Measurements from ENCODE around the gene MIPEP.

DNA sequence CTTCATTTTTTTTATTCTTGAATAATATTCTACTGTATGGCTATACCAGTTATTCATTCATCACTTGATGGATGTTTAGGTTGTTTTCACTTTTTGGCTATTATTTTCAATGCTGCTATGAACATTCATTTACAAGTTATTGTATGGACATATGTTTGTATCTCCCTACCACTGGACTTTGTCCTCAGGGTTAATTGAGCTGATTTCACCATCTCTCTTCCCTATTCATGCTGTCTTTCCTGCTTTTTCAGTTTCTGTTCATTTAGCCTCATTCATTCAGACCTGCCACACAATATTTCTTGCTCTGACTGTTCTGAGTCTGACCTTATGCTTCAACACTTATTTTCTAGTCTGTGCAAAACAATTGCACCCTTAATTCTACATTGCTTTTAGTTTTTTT is 20.4 kb upstream of the MIPEP start:
- TF ChIP-seq EZH2 (IDR thresholded peaks at IDR 0.05; ENCODE audit: insufficient read depth, poor library complexity, severe bottlenecking) (no peak), EZH2phosphoT487 (IDR thresholded peaks at IDR 0.05; ENCODE audit: insufficient read depth, low read depth) (no peak)

All from GM23248 (cell line).